Activated CD4-positive, alpha-beta T cell treated with anti-CD3 and anti-CD28 coated beads, Interleukin-2, amount 10 ng/mL, durations not matched to agents 7 days and 5 days (primary cell): ENCODE results near the gene PRLH. TPM values are rescaled to one million over a fixed set of nuclear protein-coding genes. Genes with fewer than 3 reads are reported as not detected.

ENCODE experiments used
- CTCF ChIA-PET: fragments of 350-600 bp; sonication (Branson Sonifier 250); formaldehyde crosslinking; loops from one replicate; lab custom pipeline; 2021; ENCODE audit warnings: antibody characterized with exemption; lab: Charles Lee
- POLR2A ChIA-PET: fragments of 350-600 bp; sonication (Branson Sonifier 250); formaldehyde crosslinking; loops from one replicate; lab custom pipeline; 2021; ENCODE audit warnings: antibody characterized with exemption; lab: Charles Lee
- DNase-seq: peaks from one replicate; pipeline ENCODE4 v3.0.0-alpha.2; 2020
- H3K27ac Mint-ChIP-seq: one replicate; pipeline ENCODE4 v1.8.0; 2021; ENCODE audit warnings: mild to moderate bottlenecking, moderate library complexity, mixed read lengths
- H3K27me3 Mint-ChIP-seq: one replicate; pipeline ENCODE4 v1.8.0; 2021; ENCODE audit warnings: mixed read lengths
- H3K36me3 Mint-ChIP-seq: one replicate; pipeline ENCODE4 v1.8.0; 2021; ENCODE audit warnings: low read depth, mixed read lengths
- H3K4me1 Mint-ChIP-seq: one replicate; pipeline ENCODE4 v1.8.0; 2021; ENCODE audit warnings: mixed read lengths
- H3K4me3 Mint-ChIP-seq: one replicate; pipeline ENCODE4 v1.8.0; 2021; ENCODE audit warnings: mild to moderate bottlenecking, moderate library complexity, mixed read lengths
- H3K9me3 Mint-ChIP-seq: one replicate; pipeline ENCODE4 v1.8.0; 2021; ENCODE audit warnings: mixed read lengths
- total RNA-seq, 2 experiments: library from RNA; stranded (reverse); gene quantifications; one replicate each; pipeline ENCODE4 v1.2.3, GENCODE V29; 2021

PRLH gene
- not detected for total RNA-seq

- H3K27ac Mint-ChIP-seq = no peak within 1 kb of the TSS
- H3K36me3 Mint-ChIP-seq = no peaks in the 10 kb centered on the region
- H3K9me3 Mint-ChIP-seq = no peaks in the 10 kb centered on the region
- no peak for DNase-seq
- POLR2A ChIA-PET = no interaction called here
- H3K4me3 Mint-ChIP-seq = no peak within 1 kb of the TSS
- H3K27me3 Mint-ChIP-seq = no peaks in the 10 kb centered on the region
- H3K4me1 Mint-ChIP-seq = no peaks in the 10 kb centered on the region
- CTCF ChIA-PET = interaction anchor here (0.9 kb wide), 1 partner anchor 54 kb away, joined by 4 read pairs; no protein-coding TSS in a partner anchor
These were observed at the start of gene PRLH for GRCh38 chr2:237566401-237567235. Gene PRLH, plus strand, starts transcription at chr2:237566574. Its CDS starts 0 bp downstream, at chr2:237566574.

- H3K27ac Mint-ChIP-seq = no peak overlapping the region
- H3K36me3 Mint-ChIP-seq = no peaks in the 10 kb centered on the region
- H3K4me1 Mint-ChIP-seq = no peaks in the 10 kb centered on the region
- no peak overlapping the region for H3K4me3 Mint-ChIP-seq
- no peaks in the 10 kb centered on the region for H3K27me3 Mint-ChIP-seq
- H3K9me3 Mint-ChIP-seq = no peaks in the 10 kb centered on the region
- CTCF ChIA-PET = no interaction called here
- no peak for DNase-seq
- POLR2A ChIA-PET = no interaction called here
These were observed 49.2 kb upstream of the PRLH start for GRCh38 chr2:237517163-237517562.

GRCh38 chr2:237517990-237518389 lies 48.4 kb upstream of the PRLH start:
- no peaks in the 10 kb centered on the region for H3K9me3 Mint-ChIP-seq
- ChIA-PET CTCF (no interaction called here), POLR2A (interaction anchor here (0.7 kb wide), 1 partner anchor 23 kb away, joined by 3 read pairs; no protein-coding TSS in a partner anchor)
- H3K27ac Mint-ChIP-seq = no peak overlapping the region
- no peaks in the 10 kb centered on the region for H3K36me3 Mint-ChIP-seq
- no peaks in the 10 kb centered on the region for H3K4me1 Mint-ChIP-seq
- no peak overlapping the region for H3K4me3 Mint-ChIP-seq
- no peaks in the 10 kb centered on the region for H3K27me3 Mint-ChIP-seq
- DNase-seq = no peak

- Mint-ChIP-seq H3K36me3 (no peaks in the 10 kb centered on the region), H3K27ac (no peak overlapping the region), H3K27me3 (no peaks in the 10 kb centered on the region), H3K9me3 (no peaks in the 10 kb centered on the region), H3K4me3 (no peak overlapping the region), H3K4me1 (no peaks in the 10 kb centered on the region)
- ChIA-PET CTCF (interaction anchor here (0.7 kb wide), 1 partner anchor 114 kb away, joined by 3 read pairs; no protein-coding TSS in a partner anchor), POLR2A (no interaction called here)
- DNase-seq = no peak
These were observed 46.7 kb upstream of the PRLH start for GRCh38 chr2:237519506-237520245.

DNA sequence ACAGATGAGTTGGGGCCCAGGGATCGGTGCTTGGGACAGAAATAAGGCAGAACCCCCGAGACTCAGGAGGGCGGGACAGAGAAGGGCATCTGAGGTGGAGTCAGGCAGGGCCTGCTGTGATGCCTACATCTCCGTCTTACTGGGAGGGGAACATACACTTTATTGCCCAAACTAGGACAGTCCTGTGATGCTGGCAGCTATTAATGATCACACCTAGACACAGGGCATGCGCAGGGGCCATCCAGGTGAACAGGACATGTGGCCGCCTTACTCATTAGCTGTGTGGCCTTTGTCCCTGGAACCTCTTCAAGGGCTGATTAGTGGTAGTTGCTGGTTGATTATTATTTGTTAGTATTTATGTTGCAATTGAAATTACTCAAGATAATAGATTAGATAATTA lies 46.1 kb upstream of the PRLH start:
- no peak for DNase-seq
- ChIA-PET POLR2A (no interaction called here), CTCF (interaction anchor here (0.7 to 1.6 kb wide), 2 partner anchors 8 to 114 kb away, joined by 3 to 4 read pairs; no protein-coding TSS in a partner anchor)
- Mint-ChIP-seq H3K27me3 (no peaks in the 10 kb centered on the region), H3K36me3 (no peaks in the 10 kb centered on the region), H3K4me3 (no peak overlapping the region), H3K27ac (no peak overlapping the region), H3K9me3 (no peaks in the 10 kb centered on the region), H3K4me1 (no peaks in the 10 kb centered on the region)

- Mint-ChIP-seq H3K4me1 (no peaks in the 10 kb centered on the region), H3K27me3 (no peaks in the 10 kb centered on the region)
- POLR2A ChIA-PET = no interaction called here
These were observed 41.7 kb upstream of the PRLH start for GRCh38 chr2:237524631-237525030.

DNA sequence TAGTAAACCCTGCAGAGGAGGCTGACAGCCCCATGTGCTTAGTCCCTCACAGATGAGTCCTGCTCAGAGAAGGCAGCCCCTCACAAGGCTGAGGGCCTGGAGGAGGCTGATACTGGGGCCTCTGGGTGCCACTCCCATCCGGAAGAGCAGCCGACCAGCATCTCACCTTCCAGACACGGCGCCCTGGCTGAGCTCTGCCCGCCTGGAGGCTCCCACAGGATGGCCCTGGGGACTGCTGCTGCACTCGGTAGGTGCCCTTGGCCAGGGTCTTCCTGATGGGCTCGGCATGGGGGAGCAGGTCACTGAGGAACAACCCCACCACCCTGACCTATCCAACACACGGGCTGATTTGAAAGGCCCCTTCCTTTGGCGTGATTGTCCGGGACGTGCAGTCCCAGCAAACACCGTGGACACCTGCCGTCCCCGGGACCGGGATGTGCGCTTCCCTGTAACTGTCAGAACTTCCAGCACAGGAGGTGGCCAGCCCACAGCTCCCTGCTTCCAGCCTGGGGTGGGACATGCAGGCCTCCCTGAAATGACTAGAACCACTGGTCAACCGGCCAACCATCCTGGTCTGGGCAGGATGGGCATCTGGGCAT lies 40.7 kb upstream of the PRLH start:
- Mint-ChIP-seq H3K4me3 (no peak overlapping the region), H3K27me3 (no peaks in the 10 kb centered on the region), H3K27ac (no peak overlapping the region), H3K4me1 (no peaks in the 10 kb centered on the region), H3K9me3 (no peaks in the 10 kb centered on the region), H3K36me3 (no peaks in the 10 kb centered on the region)
- ChIA-PET CTCF (interaction anchor here (0.6 to 0.7 kb wide), 2 partner anchors 36 to 144 kb away, joined by 3 read pairs; no protein-coding TSS in a partner anchor), POLR2A (no interaction called here)
- DNase-seq = no peak

More at GRCh38 chr2:237524631-237525030, 41.7 kb upstream of the PRLH start:
- CTCF ChIA-PET = no interaction called here
- DNase-seq = no peak
- Mint-ChIP-seq H3K36me3 (no peaks in the 10 kb centered on the region), H3K27ac (no peak overlapping the region), H3K4me3 (no peak overlapping the region), H3K9me3 (no peaks in the 10 kb centered on the region)

- Mint-ChIP-seq H3K4me1 (no peaks in the 10 kb centered on the region), H3K27ac (no peak overlapping the region), H3K9me3 (no peaks in the 10 kb centered on the region), H3K36me3 (no peaks in the 10 kb centered on the region), H3K4me3 (no peak overlapping the region), H3K27me3 (no peaks in the 10 kb centered on the region)
- ChIA-PET CTCF (no interaction called here), POLR2A (no interaction called here)
- no peak for DNase-seq
These were observed 39.1 kb upstream of the PRLH start for GRCh38 chr2:237527233-237527632.

GRCh38 chr2:237527766-237528165 lies 38.6 kb upstream of the PRLH start:
- DNase-seq = no peak
- H3K27ac Mint-ChIP-seq = no peak overlapping the region
- no peaks in the 10 kb centered on the region for H3K27me3 Mint-ChIP-seq

GRCh38 chr2:237529452-237530402 lies 36.6 kb upstream of the PRLH start:
- POLR2A ChIA-PET = no interaction called here
- CTCF ChIA-PET = interaction anchor here (0.9 kb wide), 1 partner anchor 16 kb away, joined by 3 read pairs; no protein-coding TSS in a partner anchor
- no peaks in the 10 kb centered on the region for H3K27me3 Mint-ChIP-seq

More at GRCh38 chr2:237527766-237528165, 38.6 kb upstream of the PRLH start:
- Mint-ChIP-seq H3K9me3 (no peaks in the 10 kb centered on the region), H3K4me3 (no peak overlapping the region), H3K4me1 (no peaks in the 10 kb centered on the region), H3K36me3 (no peaks in the 10 kb centered on the region)
- ChIA-PET CTCF (no interaction called here), POLR2A (no interaction called here)

DNA sequence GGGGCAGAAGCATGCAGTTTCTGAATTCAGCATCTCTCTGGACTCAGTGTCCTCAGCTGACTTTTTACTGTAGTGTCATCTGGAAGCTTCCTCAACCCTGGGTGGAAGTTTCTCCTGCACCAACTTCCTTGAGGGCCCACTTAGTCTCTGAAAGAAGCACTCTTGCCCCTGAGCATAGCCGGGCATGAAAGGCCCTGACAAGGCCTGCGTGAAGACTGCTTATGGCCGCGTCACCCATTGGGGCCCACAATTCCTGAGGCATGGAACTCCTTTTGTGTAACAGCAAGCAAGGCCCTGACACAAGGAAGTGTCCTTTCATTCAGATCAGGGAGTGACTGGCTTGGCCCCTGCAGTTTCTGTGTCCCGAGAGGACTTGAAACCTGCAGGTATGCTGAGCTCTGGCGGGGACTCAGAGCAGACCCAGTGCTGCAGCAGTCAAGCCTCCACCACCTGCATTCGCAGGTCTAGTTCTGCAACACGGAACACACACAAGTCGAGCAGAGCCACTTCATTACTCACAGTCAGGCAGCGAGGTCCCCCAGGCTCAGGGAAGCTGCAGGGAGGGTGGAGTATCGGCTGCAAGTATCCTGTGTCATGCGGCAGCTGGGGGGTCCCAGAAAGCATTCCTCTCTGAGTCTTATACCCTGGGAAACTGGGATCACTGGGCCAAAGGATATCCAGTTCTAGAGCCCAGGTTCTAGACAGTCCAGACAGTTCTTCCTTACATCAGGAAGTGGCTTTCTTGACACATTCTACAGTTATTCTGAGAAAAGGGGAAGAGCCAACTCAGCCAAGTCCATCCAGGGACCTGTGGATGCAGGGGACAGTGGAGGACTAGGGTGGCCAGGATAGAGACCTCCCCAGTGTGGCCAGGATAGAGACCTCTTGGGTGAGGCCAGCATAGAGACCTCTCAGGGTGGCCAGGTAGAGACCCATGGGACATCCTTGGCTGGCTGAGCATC lies 35.6 kb upstream of the PRLH start:
- CTCF ChIA-PET = interaction anchor here (0.9 kb wide), 1 partner anchor 15 kb away, joined by 3 read pairs; no protein-coding TSS in a partner anchor
- no peaks in the 10 kb centered on the region for H3K4me1 Mint-ChIP-seq

More at GRCh38 chr2:237529452-237530402, 36.6 kb upstream of the PRLH start:
- Mint-ChIP-seq H3K4me3 (no peak overlapping the region), H3K27ac (no peak overlapping the region), H3K4me1 (no peaks in the 10 kb centered on the region), H3K9me3 (no peaks in the 10 kb centered on the region), H3K36me3 (no peaks in the 10 kb centered on the region)
- no peak for DNase-seq

More for the DNA sequence above, 35.6 kb upstream of the PRLH start:
- H3K4me3 Mint-ChIP-seq = no peak overlapping the region
- DNase-seq = no peak
- no peaks in the 10 kb centered on the region for H3K9me3 Mint-ChIP-seq
- POLR2A ChIA-PET = no interaction called here
- no peak overlapping the region for H3K27ac Mint-ChIP-seq
- H3K36me3 Mint-ChIP-seq = no peaks in the 10 kb centered on the region
- H3K27me3 Mint-ChIP-seq = no peaks in the 10 kb centered on the region
